HG03064 (cell line): Measurements from ENCODE around the gene MYO9B.

Source experiments
- ATAC-seq: cut with Tn5 transposase; IDR thresholded peaks from one replicate; pipeline ENCODE4 v1.9.1; 2021; ENCODE audit warnings: low read depth; ENCODE audit not compliant: unreplicated experiment

MYO9B gene

GRCh38 chr19:17058236-17058635, 17.3 kb upstream of the MYO9B start:
- ATAC-seq: no peak

- ATAC-seq: no peak
Observed at GRCh38 chr19:17060802-17061201, 14.8 kb upstream of the MYO9B start.

GRCh38 chr19:17061205-17061604, 14.4 kb upstream of the MYO9B start:
- no peak for ATAC-seq

- no peak for ATAC-seq
Observed at GRCh38 chr19:17061691-17062090, 13.9 kb upstream of the MYO9B start.

GRCh38 chr19:17063428-17063827, 12.1 kb upstream of the MYO9B start:
- no peak for ATAC-seq

GRCh38 chr19:17069193-17069592, 6.4 kb upstream of the MYO9B start:
- ATAC-seq: no peak

GRCh38 chr19:17070421-17070820, 5.2 kb upstream of the MYO9B start:
- no peak for ATAC-seq

GRCh38 chr19:17070912-17071311, 4.7 kb upstream of the MYO9B start:
- no peak for ATAC-seq

GRCh38 chr19:17073869-17074633, 1.5 kb upstream of the MYO9B start:
- ATAC-seq: no peak

GRCh38 chr19:17074634-17075034, 943 bp upstream of the MYO9B start:
- no peak for ATAC-seq

GRCh38 chr19:17075864-17076542, 426 bp downstream of the MYO9B start:
- ATAC-seq: no peak

GRCh38 chr19:17076543-17076991, 990 bp downstream of the MYO9B start:
- no peak for ATAC-seq

GRCh38 chr19:17077447-17078028, 2.0 kb downstream of the MYO9B start:
- no peak for ATAC-seq

GRCh38 chr19:17078036-17078919, 2.7 kb downstream of the MYO9B start:
- ATAC-seq: no peak

GRCh38 chr19:17078920-17079709, 3.5 kb downstream of the MYO9B start:
- no peak for ATAC-seq

- no peak for ATAC-seq
Observed at GRCh38 chr19:17079710-17080439, 4.3 kb downstream of the MYO9B start.

GRCh38 chr19:17080440-17080801, 4.8 kb downstream of the MYO9B start:
- no peak for ATAC-seq

- ATAC-seq: no peak
Observed at GRCh38 chr19:17081672-17082630, 6.4 kb downstream of the MYO9B start.
